Measurements from ENCODE around the gene BCLAF1.

DNA sequence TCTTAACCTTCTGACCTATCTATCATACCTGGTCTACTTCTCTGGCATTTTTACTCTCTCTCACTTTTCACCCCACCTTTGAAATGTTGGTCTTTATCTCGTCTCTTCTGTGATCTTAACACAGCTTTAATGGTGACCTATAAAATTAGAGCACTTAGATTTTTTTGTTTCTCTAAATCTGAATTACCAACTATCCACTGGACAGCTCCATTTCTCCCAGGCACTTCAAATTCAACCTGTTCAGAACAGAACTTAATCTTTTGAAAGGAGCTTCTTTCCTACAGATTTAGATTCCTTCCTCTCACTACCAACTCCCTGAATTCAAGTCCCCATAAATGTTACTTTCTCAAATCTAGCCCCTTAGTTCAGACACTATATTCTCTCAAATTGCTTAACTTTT is 24.5 kb downstream of the BCLAF1 start:
- TF ChIP-seq CTCF (IDR thresholded peaks at IDR 0.05) (no peak), POLR2A (IDR thresholded peaks at IDR 0.05) (no peak)

Measured in heart left ventricle (tissue), 13 donors.